SU-DHL-6 (cell line): Measurements from ENCODE around the gene DLG1.

Experiments used
- EZH2phosphoT487 ChIP-seq: fragments of 200-600 bp; sonication (generic), shearing (Covaris generic); conservative IDR thresholded peaks from 2 replicates; pipeline ENCODE4 v1.6.1; 2018; ENCODE audit warnings: mild to moderate bottlenecking, antibody characterized with exemption, low read length, moderate library complexity, mixed read lengths
- TF ChIP-seq, protein P1 (sequence below): fragments of 200-600 bp; sonication (generic); IDR thresholded peaks from one replicate; pipeline ENCODE4 v1.5.1; 2017; ENCODE audit warnings: antibody characterized with exemption, mild to moderate bottlenecking, low read length, moderate library complexity; ENCODE audit not compliant: insufficient read depth, poor library complexity, severe bottlenecking

DNA sequence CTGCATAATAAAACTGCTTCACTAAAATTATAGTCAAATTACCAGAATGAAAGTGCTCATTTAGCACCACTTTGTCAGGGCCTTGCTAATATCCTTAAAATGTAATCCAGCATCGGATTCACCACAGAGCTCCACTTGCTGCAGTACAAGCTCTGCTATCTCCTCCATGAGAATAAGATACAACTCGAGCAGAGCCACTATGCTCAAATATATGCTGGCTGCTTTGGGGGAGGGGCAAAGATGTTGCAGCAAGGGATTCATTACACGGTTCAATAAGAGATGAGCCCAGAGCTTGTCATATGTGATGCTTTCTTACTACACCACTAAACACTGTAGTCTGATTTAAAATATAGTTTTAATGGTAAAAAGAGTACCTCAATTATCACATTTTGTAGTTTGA, 72.2 kb downstream of the DLG1 start:
- TF ChIP-seq, protein P1, sequence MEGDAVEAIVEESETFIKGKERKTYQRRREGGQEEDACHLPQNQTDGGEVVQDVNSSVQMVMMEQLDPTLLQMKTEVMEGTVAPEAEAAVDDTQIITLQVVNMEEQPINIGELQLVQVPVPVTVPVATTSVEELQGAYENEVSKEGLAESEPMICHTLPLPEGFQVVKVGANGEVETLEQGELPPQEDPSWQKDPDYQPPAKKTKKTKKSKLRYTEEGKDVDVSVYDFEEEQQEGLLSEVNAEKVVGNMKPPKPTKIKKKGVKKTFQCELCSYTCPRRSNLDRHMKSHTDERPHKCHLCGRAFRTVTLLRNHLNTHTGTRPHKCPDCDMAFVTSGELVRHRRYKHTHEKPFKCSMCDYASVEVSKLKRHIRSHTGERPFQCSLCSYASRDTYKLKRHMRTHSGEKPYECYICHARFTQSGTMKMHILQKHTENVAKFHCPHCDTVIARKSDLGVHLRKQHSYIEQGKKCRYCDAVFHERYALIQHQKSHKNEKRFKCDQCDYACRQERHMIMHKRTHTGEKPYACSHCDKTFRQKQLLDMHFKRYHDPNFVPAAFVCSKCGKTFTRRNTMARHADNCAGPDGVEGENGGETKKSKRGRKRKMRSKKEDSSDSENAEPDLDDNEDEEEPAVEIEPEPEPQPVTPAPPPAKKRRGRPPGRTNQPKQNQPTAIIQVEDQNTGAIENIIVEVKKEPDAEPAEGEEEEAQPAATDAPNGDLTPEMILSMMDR: no peak
- no peak for TF ChIP-seq EZH2phosphoT487
